ENCODE results near the gene FILIP1L. TPM values are rescaled to one million over a fixed set of nuclear protein-coding genes. Genes with fewer than 3 reads are reported as not detected.

The FILIP1L gene
- total and polyA plus RNA-seq, 2 of the 8 experiments (the other 6 are each of a cell fraction or from before 2014, with no cell fraction given) = 0.06 to 0.09 TPM

DNA sequence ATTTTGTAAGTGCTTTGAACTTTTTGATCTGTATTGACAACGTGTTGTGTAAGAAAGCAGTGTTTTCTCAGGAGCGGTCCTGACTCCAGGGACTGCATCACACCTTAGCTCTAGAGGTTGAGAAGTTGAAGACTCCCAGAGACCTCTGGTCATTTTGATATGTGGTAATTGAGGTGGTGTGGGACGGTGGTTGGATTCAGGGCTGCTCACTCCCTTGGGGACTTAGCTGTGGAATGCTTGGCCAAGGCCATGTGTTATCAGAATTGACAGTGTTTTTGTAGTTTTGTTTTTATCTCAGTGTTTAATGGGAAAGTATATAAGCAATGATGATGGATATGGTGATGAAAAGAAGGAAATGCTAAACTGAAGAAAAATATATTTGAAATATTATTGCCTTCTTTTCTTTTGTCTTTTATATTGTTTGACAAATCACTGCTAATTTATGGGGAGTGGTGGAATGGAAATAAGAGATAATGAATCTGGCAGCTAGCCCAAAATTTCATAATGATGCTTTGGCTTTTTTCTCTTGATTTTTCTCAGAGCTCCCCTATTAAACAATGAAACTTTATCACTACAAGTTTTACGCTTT, 280.6 kb downstream of the FILIP1L start (continued):
- TF ChIP-seq GTF2F1 (IDR thresholded peaks at IDR 0.05; ENCODE audit: borderline replicate concordance, low read depth, low read length) = no peak
- TF ChIP-seq RXRA (IDR thresholded peaks at IDR 0.05; ENCODE audit: insufficient read depth, low read depth, low read length) = no peak
- TF ChIP-seq CBX5 (IDR thresholded peaks at IDR 0.05; ENCODE audit: low read depth, low read length) = no peak
- no peak for TF ChIP-seq HDAC6 (IDR thresholded peaks at IDR 0.05; ENCODE audit: low read depth, low read length)
- no peak for TF ChIP-seq EGR1 (IDR thresholded peaks at IDR 0.05; ENCODE audit: borderline replicate concordance, low read depth, low read length)

Data from H1 (cell line).